Stimulated activated CD4-positive, alpha-beta T cell treated with anti-CD3 and anti-CD28 coated beads, TNF-alpha, amount 100 ng/mL, for 4 hours (primary cell): ENCODE data around the gene DCAF4L1.
A peak's percentile ranks its signal among the peaks of the same experiment; 100 is the strongest.

ENCODE experiments used
- DNase-seq, 3 experiments: peaks; one replicate each; pipeline ENCODE4 v3.0.0-alpha.2; 2020; ENCODE audit warnings: low read depth in 3 of 3

DCAF4L1 gene, protein sequence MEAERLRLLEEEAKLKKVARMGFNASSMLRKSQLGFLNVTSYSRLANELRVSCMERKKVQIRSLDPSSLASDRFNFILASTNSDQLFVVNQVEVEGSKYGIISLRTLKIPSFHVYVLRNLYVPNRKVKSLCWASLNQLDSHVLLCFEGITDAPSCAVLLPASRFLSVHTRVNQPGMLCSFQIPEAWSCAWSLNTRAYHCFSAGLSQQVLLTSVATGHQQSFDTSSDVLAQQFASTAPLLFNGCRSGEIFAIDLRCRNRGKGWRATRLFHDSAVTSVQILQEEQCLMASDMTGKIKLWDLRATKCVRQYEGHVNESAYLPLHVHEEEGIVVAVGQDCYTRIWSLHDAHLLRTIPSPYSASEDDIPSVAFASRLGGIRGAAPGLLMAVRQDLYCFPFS

GRCh38 chr4:41981456-41981855 is at the start of gene DCAF4L1:
TSS of gene DCAF4L1 (plus strand) at chr4:41981756. CDS start at chr4:41981793, 37 bp downstream.
- no peak for DNase-seq

DNA sequence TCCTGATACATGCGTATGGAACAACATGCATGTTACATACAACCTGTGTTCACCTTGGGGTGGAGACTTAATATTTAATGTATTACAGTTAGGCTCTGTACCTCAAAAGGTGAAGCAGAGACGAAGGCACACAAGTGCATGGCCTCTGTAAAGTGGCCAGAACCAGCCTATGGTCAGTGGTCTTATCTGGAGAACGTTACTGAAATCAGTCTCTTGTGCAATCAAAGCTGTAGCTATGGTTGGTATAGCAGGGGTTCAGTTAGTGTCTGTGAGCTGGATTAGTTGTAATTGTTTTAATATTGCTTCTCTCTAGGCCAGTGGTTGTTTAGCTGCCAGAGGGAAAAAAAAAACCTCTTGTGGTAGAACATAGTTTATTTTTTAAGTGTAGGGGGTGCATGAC is 48.6 kb upstream of the DCAF4L1 start:
- no peak for DNase-seq

DNA sequence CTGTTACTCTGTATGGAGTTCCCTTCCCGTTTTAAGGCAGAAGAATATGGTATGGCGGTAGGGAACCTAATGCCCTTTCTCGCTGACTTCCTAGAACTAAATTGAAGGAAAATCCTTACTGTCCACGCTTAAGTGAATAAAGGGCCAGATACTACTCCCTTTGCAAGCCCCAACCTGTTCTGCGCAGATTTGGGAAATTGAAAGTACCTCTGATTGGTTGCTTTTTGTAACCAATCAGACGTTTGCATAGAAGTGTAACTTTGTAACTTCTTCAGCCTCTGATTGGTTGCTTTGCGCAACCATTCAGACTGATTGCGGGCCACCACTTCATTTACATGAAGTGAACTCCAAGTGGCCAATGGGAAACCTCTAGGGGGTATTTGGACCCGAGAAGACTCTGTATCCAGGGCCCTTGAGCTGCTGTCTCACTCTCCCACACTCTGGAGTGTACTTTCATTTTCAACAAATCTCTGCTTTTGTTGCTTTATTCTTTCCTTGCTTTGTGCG is 47.5 kb upstream of the DCAF4L1 start:
- DNase-seq: no peak

- no peak for DNase-seq
These were observed 47.0 kb upstream of the DCAF4L1 start for GRCh38 chr4:41934514-41934900.

DNA sequence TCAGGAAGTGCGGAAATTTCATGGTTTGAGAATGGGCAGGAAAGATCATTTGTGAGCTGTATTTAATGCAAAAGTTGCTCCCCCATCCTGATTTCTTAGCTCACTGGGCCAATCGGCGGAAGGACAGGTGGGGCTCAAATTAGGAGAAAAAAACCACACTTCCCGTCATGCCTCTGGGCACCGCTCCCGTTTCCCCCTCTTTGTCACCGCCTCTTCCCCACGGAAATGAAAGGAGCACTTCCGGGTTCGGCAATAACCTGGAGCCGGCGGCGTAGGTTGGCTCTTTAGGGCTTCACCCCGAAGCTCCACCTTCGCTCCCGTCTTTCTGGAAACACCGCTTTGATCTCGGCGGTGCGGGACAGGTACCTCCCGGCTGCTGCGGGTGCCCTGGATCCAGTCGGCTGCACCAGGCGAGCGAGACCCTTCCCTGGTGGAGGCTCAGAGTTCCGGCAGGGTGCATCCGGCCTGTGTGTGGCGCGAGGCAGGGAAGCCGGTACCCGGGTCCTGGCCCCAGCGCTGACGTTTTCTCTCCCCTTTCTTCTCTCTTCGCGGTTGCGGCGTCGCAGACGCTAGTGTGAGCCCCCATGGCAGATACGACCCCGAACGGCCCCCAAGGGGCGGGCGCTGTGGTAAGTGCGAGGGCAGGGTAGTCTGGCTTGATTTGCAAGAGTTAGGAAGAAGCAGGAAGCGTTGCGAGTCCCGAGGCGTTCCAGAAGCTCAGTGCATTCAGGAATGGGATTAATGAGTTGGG is 46.5 kb upstream of the DCAF4L1 start, which contains the start of gene TMEM33:
TMEM33 (plus strand) TSS at position 529 of the 751 bp plus-strand sequence; CDS start at position 585, 56 bp downstream.
- DNase-seq: peak; percentile 59 to 66 (median 66)

- DNase-seq: peak in 2 of 3 experiments; percentile 9 to 13
These were observed 45.9 kb upstream of the DCAF4L1 start for GRCh38 chr4:41935652-41936021.

GRCh38 chr4:41939016-41939626 is 42.4 kb upstream of the DCAF4L1 start:
- DNase-seq: no peak

GRCh38 chr4:41940834-41941233 is 40.7 kb upstream of the DCAF4L1 start:
- no peak for DNase-seq

DNA sequence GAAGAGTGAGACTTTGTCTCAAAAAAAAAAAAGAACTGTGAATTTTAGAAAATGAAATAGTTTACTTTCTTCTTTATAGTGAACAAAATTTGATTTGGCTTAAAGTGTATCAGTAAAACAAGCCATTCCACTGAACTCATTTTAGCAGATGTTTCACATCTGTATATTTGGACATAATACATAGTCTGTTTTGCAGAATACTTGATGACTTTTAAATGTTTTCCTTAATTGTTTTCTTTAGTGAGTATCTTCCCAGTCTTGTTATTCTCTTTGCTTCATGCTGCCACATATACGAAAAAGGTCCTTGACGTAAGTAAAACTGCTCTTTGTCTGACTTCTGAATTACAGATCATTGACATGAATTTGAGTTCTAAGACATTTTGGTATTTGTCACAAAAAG is 38.0 kb upstream of the DCAF4L1 start:
- DNase-seq: no peak

DNA sequence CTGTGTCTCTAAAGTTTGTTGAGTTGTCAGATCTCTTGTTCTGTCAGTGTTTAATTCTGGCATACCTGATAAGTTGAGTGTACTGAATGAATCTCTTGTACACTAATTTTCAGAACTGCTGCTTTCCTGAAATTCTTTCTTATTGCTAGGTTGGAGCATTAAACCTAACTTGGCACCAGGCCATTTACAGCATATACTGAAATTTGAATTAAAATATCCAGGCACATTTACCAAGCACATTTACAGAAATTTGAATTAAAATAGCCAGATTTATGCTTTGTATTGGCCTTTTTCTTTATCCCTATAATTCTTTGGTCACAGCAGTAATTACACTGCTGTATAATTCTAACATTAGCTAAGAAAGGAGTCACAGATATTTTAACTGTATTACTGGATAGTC is 37.5 kb upstream of the DCAF4L1 start:
- no peak for DNase-seq

DNA sequence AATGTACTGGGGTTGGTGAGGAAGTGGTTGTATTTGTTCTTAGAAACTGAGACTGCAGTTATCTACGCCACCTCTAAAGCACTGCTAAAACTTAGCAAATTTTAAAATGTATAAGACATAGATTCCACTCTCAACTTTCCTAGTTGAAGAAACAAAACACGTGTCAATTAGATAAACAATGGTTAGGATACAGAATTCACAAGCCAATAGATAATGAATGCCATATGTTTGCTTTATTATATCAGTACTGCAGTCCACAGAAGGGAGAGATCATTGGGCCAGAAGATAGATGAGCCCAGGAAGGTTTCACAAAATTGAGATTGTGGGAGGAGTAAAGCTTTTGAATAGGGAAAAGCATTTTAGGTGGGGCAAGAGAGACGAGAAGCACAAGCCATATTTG is 32.0 kb upstream of the DCAF4L1 start:
- DNase-seq: no peak

GRCh38 chr4:41957634-41958033 is 23.9 kb upstream of the DCAF4L1 start:
- DNase-seq: no peak

- no peak for DNase-seq
These were observed 18.5 kb upstream of the DCAF4L1 start for GRCh38 chr4:41963105-41963504.

- no peak for DNase-seq
These were observed 17.2 kb upstream of the DCAF4L1 start for GRCh38 chr4:41964401-41964800.

DNA sequence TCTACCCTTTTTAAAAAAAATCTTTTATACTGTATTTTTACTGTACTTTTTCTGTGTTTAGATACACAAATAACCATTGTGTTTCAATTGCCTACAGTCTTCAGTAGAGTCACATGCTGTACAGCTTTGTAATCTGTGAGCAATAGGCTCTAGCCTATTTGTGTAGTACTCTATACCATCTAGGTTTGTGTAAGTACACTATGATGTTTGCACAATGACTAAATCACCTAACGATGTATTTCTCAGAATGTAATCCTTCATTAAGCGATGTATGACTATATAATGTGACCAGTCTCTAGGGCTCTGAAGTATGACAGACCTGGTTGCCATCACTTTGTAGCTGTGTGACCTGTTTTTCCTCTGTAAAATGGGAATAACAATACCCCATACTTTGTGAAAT is 14.2 kb upstream of the DCAF4L1 start:
- no peak for DNase-seq

DNA sequence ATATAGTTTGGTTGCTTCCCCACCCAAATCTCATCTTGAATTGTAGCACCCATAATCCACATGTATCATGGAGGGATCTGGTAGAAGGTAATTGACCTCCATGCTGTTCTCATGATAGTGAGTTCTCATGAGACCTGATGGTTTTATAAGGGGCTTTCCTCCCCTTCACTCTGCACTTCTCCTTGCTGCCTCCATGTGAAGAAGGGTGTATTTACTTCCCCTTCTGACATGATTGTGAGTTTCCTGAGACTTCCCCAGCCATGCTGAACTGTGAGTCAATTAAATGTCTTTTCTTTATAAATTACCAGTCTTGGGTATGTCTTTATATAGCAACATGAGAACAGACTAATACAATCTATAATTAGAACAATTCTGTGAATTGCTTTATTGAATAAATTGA is 11.9 kb upstream of the DCAF4L1 start:
- DNase-seq: no peak

- DNase-seq: no peak
These were observed 6.2 kb upstream of the DCAF4L1 start for GRCh38 chr4:41975341-41975740.

DNA sequence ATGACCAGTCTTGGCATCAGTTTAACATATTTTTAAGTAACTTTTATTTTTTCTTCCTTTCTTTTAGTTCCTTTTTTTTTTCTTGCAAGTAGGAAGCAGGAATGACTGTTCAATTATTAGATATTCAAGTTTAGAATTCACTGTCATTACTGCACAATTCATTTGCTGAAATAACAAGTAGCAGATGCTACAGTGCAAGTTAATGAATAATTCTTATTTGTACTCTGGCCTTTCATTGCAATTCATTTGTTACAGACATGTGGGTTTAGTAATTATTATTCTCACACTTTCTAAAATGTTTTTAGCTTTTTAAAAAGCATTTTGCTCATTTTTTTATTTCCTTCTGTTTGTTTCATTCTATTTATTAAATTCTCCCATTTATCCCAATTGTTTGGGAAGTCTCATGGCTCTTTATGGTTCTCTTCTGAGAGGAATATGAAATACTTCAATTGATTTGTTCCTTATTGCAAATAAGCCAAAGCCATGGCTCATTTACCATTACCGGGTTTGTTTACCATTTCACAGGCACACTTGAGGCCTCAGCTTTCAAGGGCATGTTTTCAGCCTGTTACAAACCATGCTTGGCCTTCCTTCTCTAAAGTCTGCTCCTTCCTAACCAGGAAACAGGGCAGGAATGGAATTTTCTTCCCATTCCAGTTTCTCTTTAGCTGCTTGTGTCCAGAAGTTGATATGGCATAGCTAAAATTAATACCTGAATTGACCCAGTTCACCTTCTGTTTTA is 4.6 kb upstream of the DCAF4L1 start:
- DNase-seq: no peak

DNA sequence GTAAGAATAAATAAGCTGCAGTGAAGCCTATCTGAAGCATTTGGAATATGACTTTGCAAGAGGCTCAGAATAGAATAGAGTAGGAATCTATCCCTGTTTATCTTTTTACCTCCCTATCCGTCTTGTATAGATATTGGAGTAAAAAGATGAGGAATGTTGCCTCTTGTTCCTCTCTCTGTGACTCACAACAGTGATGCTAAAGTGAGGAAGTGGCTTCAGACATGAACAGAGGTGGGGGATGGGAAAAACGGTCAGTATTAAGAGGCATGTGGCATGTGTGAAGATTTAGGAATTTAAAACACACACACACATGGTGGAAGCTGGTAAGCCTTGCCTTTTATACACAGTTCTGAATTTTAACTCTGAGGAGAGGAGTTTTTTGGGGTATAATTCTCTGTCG is 3.8 kb upstream of the DCAF4L1 start:
- DNase-seq: no peak

DNA sequence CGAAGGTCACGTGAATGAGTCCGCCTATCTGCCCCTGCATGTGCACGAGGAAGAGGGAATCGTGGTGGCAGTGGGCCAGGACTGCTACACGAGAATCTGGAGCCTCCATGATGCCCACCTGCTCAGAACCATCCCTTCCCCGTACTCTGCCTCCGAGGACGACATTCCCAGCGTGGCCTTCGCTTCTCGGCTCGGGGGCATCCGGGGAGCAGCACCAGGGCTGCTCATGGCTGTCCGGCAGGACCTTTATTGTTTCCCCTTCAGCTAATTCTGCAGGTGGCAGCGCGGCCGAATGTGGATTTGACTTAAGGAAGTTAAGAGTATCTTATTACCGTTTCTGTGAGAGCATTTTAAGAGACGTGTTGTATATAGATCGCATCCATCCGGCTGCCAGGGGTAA is 1.2 kb downstream of the DCAF4L1 start:
- DNase-seq: no peak

DNA sequence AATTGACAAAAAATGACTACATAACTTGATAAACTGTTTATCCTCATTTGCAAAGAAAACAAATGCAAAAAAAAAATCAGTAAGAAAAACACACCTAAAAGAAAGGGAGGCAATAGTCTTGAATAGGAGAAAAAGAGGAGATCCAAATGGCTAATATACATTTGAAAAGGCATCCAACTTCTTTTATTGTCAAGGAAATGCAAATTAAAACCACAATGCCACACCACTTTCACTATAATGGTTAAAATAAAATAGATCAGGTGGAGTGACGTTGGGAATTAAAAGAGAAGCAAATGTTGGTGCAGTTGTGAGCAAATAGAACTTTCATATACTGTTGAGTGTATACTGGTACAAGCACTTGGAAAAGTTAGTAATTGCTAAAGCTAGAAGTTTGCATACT is 3.6 kb downstream of the DCAF4L1 start:
- no peak for DNase-seq

DNA sequence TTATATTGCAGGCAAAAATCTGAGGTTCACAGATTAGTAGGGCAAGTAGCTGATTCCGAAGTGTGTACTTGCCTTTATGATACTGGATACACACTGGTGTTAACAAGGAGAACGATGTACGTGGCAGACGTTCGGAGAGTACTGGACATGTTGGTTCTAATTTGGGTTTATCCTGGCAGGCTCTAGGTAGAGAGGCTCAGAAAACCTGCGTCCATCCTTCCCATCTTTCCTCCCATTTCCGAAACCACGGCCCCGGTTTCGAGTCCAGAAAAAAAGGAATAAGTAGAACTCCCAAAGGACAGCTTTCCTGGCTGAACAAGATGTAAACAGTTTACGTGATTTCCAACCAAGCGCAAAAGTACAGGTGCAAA is 8.4 kb downstream of the DCAF4L1 start:
- DNase-seq: no peak
